Activated T-helper 1 cell treated with Interleukin-2 at 50 U/mL for 16 hours (primary cell): ENCODE results near the gene GPR82.
"Not testable (repeated sequence)": the region's sequence is repeated elsewhere in the genome, so short reads cannot be mapped to it uniquely, and the experiment has no call there.

ENCODE experiments used
- DNase-seq: peaks from one replicate; pipeline ENCODE4 v3.0.0-alpha.2; 2020; ENCODE audit warnings: low read depth

The GPR82 gene

DNA sequence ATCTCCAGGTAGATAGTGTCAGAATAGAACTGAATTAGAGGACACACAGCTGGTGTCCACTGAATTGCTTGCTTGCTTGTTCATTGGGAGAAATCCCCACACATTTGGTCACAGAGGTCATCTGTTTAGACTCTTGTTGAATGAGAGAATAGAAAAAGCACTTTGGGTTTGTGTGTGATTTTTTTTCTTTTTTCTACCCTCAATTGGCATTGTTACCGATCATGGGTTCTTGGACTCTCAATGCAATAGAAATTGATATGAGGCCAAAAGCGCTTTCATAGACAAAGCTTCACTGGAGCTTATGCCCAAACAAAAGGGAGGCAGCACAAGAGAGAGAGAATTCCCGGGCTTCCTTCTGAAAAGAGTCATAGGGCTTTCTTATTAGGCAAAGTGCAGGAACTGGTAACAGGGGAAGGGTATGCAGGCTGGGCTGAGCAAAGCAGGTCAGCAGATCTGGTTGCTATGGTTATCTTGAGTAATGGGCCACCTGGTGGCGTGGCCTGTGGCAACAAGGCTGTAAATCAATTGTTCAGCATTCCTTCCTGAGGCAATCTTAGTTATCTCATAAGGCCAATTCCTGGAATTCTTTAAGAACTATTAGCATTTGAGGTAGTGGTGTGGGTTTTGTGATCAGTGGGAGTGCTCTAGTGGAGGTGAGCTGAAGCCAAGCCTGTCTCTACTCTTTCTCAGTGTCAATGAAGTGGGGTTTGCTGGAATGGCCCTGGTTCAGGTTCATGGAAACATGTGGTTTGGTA, 5.3 kb upstream of the GPR82 start:
- no peak for DNase-seq

DNA sequence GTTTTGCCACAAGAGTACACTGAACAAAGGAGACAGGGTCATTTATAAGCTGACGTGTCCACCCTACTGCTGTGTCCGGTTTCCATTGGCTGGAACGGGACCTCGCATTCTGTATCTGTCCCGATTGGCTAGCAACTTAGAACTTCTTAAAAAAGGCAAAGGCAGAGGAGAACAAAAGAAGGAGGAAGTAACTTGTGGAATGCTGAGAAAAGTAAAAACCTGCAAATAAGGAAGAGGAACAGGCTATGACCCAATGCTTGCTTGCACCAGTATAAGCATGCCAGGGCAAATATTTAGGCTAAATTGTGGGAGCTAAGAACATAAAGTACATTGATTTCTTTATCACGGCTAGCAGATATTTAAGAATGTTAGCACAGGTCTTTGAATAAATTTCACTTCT, 4.4 kb upstream of the GPR82 start:
- DNase-seq, result not testable (repeated sequence)

DNA sequence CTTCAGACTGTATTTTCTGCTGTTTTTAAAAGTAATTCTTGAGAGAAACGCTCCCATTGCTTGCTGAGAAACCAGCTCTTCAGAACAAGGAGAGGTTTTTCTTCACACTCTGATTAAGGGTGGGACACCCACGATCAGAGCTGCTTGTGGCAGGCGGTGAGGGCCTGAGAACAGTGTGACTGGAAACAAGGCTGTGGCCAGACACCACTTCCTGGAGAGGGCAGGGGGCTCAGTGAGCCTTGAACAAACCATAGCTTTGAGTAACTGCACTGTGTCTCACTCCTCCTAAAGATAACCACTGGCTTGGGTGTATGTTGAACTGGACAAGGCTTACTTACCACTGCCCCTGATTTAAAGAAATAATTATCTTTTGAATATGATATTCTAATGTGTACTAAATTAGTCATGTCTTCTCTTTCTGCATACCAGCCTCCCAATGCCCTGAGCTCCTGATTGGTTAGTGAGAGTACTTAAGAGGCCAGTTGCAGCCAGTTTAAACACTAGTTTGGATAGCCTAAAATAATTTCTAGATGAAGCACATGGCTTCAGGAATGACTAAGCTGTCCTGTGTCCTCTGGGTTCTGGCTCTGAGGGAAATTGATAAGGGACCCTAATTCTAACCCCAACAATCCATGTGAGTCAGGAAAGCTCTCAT, 3.7 kb upstream of the GPR82 start:
- no peak for DNase-seq

- DNase-seq, result no peak
These were observed 2.4 kb upstream of the GPR82 start for GRCh38 chrX:41721590-41721989.

GRCh38 chrX:41722214-41722613, 1.8 kb upstream of the GPR82 start:
- no peak for DNase-seq

GRCh38 chrX:41722816-41723618, 964 bp upstream of the GPR82 start:
- DNase-seq, result no peak

GRCh38 chrX:41728125-41728524, 4.1 kb downstream of the GPR82 start:
- DNase-seq, result no peak

DNA sequence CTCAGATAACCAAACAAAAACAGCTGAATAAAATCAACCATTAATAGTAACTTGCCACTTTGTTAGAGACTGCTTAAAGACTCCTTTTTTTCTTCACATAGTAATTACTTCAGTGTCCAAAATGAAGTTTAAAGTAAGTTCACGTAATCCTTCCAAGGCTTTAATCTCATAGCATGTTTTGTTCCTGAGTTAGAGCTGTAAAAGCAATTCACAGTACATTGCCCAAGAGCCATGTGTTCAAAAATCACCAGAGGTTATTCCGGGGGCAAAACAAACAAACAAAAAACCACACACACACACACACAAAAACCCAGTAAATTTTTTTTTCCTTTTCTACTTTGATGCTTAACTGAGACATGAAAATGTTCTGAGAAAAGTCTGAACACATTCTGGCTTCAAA, 6.1 kb downstream of the GPR82 start:
- DNase-seq, result no peak

- DNase-seq, result no peak
These were observed 8.3 kb downstream of the GPR82 start for GRCh38 chrX:41732260-41732659.

DNA sequence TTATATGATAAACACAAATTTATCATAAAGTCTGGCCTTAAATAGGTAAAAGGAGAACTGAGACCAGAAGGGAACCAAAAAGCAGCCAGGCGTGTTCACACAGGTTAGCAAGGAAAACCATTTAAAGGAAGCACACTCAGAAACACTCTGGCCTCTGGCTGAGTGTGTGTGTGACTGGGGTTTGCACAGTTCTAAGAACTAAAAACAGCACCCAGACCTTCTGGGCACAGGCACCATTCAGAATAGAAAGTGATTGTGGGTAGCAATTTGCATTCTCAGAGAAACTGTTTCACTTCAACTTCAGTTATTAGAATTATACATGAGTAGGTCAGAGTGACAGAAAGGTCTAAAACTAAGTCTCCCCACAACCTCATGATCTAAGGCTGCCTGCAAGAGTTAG, 10.0 kb downstream of the GPR82 start:
- DNase-seq, result no peak

DNA sequence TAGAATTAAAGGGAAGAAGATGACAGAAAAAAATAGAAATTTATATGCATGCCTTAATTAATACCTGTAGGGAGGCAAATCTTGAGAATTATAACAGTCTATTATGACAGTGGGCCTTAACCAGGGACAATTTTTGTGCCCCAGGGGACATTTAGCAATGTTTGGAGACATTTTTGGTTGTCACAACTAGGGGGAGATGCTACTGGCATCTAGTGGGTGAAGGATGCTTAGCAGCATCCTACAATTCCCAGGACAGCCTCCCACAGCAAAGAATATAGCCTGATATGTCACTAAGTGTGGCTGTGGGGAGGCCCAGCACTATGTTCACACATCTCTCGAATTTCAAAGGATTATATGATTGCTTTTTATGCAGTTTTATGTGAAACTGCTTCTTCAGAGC, 10.5 kb downstream of the GPR82 start:
- no peak for DNase-seq

DNA sequence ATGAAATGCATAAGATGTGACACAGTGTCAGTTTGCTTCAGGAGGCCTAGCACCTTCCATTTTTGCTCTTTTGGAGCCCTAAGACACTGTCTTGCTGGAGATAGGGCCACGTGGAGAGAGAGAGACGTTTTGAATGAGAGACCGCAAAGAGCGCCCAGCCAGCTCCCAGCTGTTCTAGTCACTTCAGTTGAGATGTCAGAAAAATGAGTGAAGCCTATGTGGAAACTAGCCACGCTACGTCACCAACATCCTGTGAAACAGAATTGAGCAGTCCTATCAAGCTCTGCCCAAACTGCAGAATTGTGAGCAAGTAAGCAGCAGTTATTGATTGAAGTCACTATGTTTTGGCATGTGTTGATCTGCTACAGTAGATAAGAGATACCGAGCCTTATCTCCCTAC, 13.1 kb downstream of the GPR82 start:
- no peak for DNase-seq

DNA sequence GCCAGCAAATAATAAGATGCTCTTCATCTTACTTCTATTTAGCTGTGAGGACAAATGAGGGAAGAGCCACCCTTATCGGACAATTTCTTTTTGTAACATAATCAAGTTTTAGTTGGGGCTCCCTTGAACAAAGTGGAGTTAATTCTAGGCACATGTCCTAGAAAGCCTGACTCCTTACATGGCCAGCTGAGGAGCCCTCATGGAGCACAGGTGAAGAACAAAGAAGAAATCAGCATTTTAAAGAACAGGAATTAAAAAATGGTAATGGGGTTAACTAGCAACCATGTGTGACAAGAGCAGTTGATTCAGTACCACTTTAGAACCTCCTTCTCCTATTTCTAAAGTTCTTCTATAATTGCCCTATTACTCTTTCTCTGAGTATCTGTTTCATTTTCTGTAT, 15.9 kb downstream of the GPR82 start:
- no peak for DNase-seq

DNA sequence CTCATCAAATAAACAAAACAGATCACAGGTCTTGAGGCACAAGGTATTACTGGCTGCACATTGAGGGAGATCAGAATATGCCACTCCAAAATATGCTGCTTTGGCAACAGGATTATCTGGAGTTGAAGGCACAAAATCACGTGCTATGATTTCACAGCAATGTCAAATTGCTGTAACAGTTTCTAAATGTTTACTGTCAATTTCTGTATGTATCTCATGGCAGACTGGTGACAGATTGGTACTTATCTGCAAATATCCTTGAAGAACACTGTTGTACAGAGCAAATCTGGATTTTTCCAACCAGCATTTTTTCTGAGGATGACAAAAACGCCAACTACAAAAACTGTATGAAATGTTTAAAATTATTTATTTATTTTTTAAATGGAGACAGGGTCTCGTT, 26.7 kb downstream of the GPR82 start:
- no peak for DNase-seq

DNA sequence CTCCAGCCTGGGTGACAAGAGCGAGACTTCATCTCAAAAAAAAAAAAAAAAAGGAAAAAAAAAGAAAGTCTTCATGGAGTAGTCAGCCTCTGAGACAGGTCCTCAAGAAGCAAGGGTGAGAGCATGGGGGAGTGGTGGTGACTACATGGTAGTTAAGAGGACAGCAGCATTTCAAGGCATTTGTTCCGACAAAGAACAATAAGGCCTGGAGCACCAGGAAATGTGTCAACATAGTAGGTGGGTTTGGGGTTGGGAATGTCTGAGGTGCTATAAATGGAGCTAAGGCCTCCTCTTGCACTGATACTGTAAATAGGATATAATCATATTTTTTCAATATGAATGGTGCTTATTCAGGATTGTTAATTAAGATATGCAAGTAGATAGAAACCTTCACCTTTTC, 34.4 kb downstream of the GPR82 start:
- no peak for DNase-seq

DNA sequence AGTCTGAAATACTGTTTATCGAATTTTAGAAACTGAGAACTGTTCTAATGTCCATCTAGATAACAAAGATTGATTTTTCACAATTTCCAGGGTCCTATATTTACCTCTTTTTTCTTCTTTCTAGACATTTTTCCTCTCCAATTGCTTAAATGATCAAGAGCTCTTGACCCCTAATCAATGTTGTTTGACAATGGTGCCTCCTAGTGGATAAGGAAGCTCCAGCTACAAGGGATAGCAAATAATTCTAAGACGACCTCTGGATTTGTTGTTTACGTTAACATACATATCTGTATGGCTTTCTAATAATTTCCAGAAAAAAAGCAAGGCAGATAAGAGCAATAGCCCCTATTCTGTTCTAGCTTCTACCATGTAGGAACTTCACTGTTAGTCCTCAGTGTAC, 35.8 kb downstream of the GPR82 start:
- DNase-seq, result no peak

- DNase-seq, result no peak
These were observed 37.2 kb downstream of the GPR82 start for GRCh38 chrX:41761169-41761568.

GRCh38 chrX:41761702-41762101, 37.7 kb downstream of the GPR82 start:
- no peak for DNase-seq

DNA sequence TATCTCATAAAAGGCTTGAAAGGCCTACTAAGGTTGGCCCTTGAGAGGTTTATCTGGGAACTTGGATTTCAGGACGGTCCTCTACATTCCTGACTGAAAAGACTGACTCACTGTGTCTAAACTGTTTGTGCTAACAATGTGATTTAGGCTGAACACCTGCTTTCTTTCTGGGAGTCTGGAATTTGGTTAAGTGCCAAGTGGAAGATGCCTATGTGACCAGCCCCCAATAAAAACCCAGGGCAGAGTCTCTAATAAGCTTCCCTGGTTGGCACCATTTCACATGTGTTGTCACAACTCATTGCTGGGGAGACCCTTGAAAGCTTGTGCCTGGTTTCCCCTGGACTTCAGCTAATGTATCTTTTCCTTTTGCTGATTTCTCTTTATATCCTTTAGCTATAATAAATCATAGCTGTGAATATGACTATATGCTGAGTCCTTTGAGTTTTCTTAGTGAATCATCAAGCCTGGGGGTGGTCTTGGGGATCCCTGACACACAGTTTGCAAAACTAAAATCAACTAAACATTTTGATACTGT, 55.1 kb downstream of the GPR82 start:
- no peak for DNase-seq
